A375 (cell line): ENCODE results near the gene POLG2. TPM values are rescaled to one million over a fixed set of nuclear protein-coding genes. Genes with fewer than 3 reads are reported as not detected.

Experiments
- small RNA-seq: library from RNA; depleted of rRNA; stranded (forward); fragments of <200 nt; gene quantifications from one replicate; pipeline ENCODE3, GENCODE V24; 2014
- total RNA-seq: library from RNA; depleted of rRNA; stranded (reverse); fragments of >200 nt; shearing (Covaris generic); gene quantifications from 2 replicates; pipeline ENCODE4 v1.2.3, GENCODE V29; 2014; rRNA removed

The POLG2 gene
- 19.8 and 21.4 TPM in 2 replicates for total RNA-seq

DNA sequence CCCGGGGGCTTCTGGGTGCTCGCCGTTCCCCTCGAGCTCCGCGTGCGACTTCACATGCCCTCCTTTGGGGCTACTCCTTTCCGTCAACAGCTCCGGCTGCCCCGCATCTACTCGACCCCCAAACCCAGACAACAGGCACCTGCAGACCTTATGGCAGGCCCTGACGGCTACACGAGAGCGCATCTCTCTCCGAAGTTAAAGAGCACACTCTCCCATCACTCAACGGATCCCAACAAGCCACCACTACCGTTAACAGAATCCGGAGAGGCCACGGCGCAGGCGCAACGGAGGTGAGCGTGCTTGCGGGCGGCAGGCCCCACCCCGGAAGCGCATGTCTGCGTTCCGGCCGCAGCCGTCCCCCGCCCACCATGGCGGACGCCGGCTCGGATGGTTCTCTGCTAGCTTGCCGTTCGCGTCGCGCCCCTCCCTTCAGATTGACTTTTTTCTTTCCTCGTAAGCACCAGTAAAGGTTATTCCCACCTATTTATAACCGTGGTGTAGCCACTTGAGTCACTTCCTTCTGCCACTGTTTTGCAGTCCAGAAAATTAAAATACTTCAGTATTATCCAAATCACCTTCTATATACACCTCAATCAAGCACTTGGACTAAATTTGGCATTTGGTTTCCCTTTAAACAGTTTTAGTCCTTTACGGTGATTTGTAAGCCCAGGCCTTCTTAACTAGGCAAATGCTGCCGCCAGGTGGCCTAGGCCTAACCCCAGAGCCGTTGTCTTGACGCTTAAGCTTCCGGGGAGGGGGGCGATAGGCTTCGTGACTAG lies at the start of gene POLG2:
Gene POLG2 (minus strand): TSS at position 269 of the 779 bp plus-strand sequence. CDS start 86 bp downstream, at position 183.

DNA sequence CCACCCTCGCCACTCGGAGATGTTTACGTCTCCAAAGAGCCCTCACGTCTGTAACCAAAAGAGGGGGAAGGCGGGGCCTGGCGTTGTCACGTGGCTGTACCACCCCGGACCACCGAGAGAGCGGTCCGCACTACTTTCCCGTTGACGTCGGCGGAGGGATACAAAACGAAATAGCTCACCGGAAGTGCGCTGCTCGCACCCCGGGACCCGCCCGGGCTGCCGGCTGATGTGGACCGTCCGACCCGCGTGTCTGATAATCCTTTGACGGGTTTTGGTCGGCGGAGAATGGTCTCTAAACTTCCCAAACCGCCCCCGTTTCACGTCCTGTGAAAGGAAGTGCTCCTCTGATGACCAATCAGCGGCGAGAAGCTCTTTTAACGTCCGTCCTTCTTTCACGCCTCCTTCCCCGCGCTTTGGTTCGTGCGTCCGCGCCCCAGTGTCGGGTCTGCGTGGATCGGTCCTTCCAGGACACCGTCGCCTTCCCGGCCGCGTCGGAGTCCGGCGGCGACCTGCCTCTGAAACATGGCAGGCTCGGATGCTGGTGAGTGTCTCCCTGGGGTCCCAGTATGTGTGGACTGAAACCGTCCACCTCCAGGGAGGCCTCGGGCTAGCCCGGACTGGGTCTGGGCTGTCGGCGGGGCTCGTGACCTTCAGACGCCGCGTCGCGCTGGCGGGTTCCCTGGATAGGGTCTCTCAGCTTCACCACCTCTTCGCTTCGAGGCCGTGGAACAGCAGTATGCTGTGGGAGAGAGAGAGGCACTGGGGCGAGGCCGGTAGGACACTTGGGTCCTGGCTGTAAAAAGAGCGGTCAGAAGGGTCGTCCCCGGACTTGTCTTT lies 9.9 kb upstream of the POLG2 start, which contains the start of gene CEP95:
Gene CEP95 (plus strand): TSS at position 402 of the 837 bp plus-strand sequence. CDS start 121 bp downstream, at position 523.

DNA sequence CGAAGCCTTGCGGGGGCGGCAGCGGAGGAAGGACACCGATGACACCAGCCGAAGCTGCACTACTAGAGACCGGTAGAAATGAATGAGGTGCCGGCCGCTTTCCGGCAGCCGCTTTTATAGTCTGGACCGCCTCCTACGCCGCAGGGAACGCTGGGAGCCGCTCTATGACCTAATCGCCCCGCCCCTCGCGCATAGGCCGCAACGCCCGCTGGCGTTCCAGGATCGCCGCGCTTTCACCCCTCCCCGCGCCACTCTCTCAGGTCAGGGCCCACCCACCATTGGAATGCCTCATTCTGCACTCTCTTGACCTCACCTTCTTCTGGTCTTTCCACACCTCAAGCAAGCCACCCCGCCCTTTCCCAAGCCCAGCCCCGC lies 9.3 kb upstream of the POLG2 start, which contains the start of gene DDX5:
Gene DDX5 (minus strand): TSS at position 89 of the 375 bp plus-strand sequence. CDS start 170 bp downstream, outside the sequence.

DNA sequence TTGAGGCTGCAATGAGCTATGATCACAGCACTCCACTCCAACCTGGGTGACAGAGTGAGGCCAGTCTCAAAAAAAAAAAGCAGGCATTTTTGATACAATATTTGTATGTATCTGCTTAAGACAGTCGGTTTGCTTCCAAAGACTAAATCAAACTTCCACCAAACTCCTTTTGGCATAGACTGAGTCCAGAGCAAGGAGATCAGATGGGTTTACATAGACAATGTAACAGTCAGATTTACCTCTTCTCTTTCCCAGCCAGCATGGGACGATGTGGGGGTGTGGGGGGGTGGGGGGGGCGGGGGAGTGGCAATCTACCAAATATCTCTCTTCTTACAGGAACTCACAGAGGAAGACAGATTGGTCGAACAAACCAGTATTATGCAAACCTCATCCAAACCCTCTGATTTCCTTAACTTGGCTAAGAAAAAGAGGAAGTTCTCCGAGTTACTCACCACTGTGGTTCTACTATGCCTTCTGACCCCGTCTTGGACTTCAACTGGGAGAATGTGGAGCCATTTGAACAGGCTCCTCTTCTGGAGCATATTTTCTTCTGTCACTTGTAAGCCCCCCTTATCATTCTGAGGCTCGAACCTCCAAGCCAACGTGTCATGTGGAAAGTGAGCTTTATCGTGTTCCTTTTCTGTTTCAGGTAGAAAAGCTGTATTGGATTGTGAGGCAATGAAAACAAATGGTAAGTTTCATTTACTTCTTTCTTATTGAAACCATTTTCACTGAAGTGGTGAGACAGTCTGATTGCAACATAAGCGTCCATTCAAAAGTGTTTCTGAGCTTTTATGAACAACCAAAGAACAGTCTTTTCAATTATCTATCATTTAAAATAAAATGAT lies 48.0 kb downstream of the POLG2 start, which contains the start of gene MILR1:
Gene MILR1 (plus strand): TSS at position 451 of the 848 bp plus-strand sequence. CDS start 54 bp downstream, at position 505.

Small RNA genes within 50 kb of the gene (small RNA-seq; reads per million reads assigned to genes)
- gene ATP5MFP4 = not detected

Other genes starting within 250 kb of the POLG2 start
- 12.0 and 15.8 TPM in 2 replicates for gene TEX2, start 233.8 kb downstream of the POLG2 start, total RNA-seq
- gene PECAM1, start 106.2 kb downstream of the POLG2 start, total RNA-seq = under 0.01 and 0.16 TPM in 2 replicates
- gene MILR1, start 47.9 kb downstream of the POLG2 start, total RNA-seq = 0.38 and 1.5 TPM in 2 replicates
- gene DDX5, start 9.2 kb upstream of the POLG2 start, total RNA-seq = 468 and 557 TPM in 2 replicates
- 40.3 and 60.0 TPM in 2 replicates for gene CEP95, start 9.9 kb upstream of the POLG2 start, total RNA-seq
- 70.1 and 75.5 TPM in 2 replicates for gene SMURF2, start 165.3 kb upstream of the POLG2 start, total RNA-seq